ENCODE measurements around the gene JADE2. TPM values are rescaled to one million over a fixed set of nuclear protein-coding genes. Genes with fewer than 3 reads are reported as not detected.

The JADE2 gene
- total RNA-seq, 1 experiment from 2014 or later: 138 TPM

DNA sequence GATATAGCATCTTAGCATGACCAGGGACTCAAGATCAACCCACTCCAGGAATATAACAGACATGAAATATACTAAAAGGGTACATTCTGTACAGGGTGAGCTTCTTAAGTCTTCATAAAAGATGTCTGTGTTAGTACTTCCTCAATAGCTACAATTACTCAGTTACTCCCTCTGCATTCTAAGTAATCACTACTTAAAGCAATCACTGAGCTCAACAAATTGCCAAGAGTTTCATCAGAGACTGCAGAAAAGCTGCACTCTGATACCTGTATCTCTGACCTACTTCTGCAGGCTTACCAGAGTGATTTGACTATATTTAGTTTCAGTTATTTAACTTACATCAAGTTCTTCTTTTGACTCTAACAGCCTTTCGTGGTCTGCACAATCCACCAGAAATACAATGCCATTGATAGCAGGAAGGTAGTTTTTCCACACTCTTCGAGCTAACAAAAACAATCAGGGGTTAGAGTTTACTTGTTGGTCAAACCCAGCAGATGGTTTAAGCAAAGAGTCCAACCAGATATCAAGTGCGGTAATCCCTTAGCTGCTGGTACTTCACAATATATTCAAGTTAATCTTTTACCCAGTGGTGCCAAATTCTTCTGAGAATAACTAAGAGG, 83.9 kb downstream of the JADE2 start:
- H3K9me3 Mint-ChIP-seq (ENCODE audit: unreplicated experiment): no peaks in the 10 kb centered on the region
- no peak overlapping the region for H3K27ac Mint-ChIP-seq (ENCODE audit: low read depth, unreplicated experiment)
- TF ChIP-seq CTCF (IDR thresholded peaks at IDR 0.05; ENCODE audit: unreplicated experiment): no peak
- no peak overlapping the region for H3K4me3 Mint-ChIP-seq (ENCODE audit: unreplicated experiment)
- ChIA-PET POLR2A (interaction anchor here (0.6 to 2.2 kb wide), 6 partner anchors 23 to 570 kb away, joined by 3 to 8 read pairs (median 3); partner anchors contain the start of gene SAR1B), CTCF (interaction anchor here (0.6 to 3.0 kb wide), 11 partner anchors 10 to 426 kb away, joined by 3 to 13 read pairs (median 4); no protein-coding TSS in a partner anchor)
- H3K4me1 Mint-ChIP-seq (ENCODE audit: insufficient read depth, unreplicated experiment): no peaks in the 10 kb centered on the region
- H3K27me3 Mint-ChIP-seq (ENCODE audit: insufficient read depth, unreplicated experiment): no peaks in the 10 kb centered on the region
- no TSS peak for BruUV-seq (replicated peaks)
- DNase-seq (ENCODE audit: unreplicated experiment): no peak
- peaks cover 92% of the 10 kb centered on the region for H3K36me3 Mint-ChIP-seq (ENCODE audit: insufficient read depth, unreplicated experiment)
- intact Hi-C loops (cut with micrococcal nuclease): no loop called here

- Mint-ChIP-seq H3K27me3 (ENCODE audit: insufficient read depth, unreplicated experiment) (no peaks in the 10 kb centered on the region), H3K4me1 (ENCODE audit: insufficient read depth, unreplicated experiment) (no peaks in the 10 kb centered on the region), H3K9me3 (ENCODE audit: unreplicated experiment) (no peaks in the 10 kb centered on the region), H3K4me3 (ENCODE audit: unreplicated experiment) (no peak overlapping the region), H3K27ac (ENCODE audit: low read depth, unreplicated experiment) (no peak overlapping the region), H3K36me3 (ENCODE audit: insufficient read depth, unreplicated experiment) (peaks cover 94% of the 10 kb centered on the region)
- BruUV-seq (replicated peaks): no TSS peak
- DNase-seq (ENCODE audit: unreplicated experiment): no peak
- CTCF ChIA-PET: interaction anchor here (0.6 to 3.0 kb wide), 3 partner anchors 15 to 427 kb away, joined by 3 to 13 read pairs (median 5); no protein-coding TSS in a partner anchor
- POLR2A ChIA-PET: interaction anchor here (0.7 kb wide), 1 partner anchor 240 kb away, joined by 3 read pairs; no protein-coding TSS in a partner anchor
- no peak for TF ChIP-seq CTCF (IDR thresholded peaks at IDR 0.05; ENCODE audit: unreplicated experiment)
- intact Hi-C loops (cut with micrococcal nuclease): no loop called here
Measured at GRCh38 chr5:134610725-134611124, 85.3 kb downstream of the JADE2 start.

DNA sequence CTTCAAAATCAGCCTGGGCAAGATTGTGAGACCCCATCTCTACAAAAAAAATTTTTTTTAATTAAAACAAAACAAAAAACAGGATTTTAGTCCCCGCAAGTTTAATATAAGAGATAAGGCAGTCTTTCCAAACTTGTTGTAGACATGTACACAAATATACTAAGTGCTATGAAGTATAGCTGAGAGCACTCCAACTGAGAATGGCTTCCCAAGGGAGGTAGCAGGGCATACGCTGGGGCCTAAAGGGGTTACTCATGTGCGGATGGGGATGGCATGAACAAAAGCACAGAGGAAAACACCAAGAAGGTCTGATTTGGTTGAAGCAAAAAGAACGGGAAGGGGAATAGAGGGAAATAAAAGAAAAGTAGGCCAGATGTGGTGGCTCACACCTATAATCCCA, 86.0 kb downstream of the JADE2 start:
- peaks cover 95% of the 10 kb centered on the region for H3K36me3 Mint-ChIP-seq (ENCODE audit: insufficient read depth, unreplicated experiment)
- no peak overlapping the region for H3K4me3 Mint-ChIP-seq (ENCODE audit: unreplicated experiment)
- POLR2A ChIA-PET: no interaction called here
- no peaks in the 10 kb centered on the region for H3K27me3 Mint-ChIP-seq (ENCODE audit: insufficient read depth, unreplicated experiment)
- CTCF ChIA-PET: no interaction called here
- H3K27ac Mint-ChIP-seq (ENCODE audit: low read depth, unreplicated experiment): no peak overlapping the region
- no peaks in the 10 kb centered on the region for H3K4me1 Mint-ChIP-seq (ENCODE audit: insufficient read depth, unreplicated experiment)
- no peak for TF ChIP-seq CTCF (IDR thresholded peaks at IDR 0.05; ENCODE audit: unreplicated experiment)
- intact Hi-C loops (cut with micrococcal nuclease): no loop called here
- no peak for DNase-seq (ENCODE audit: unreplicated experiment)
- no TSS peak for BruUV-seq (replicated peaks)
- no peaks in the 10 kb centered on the region for H3K9me3 Mint-ChIP-seq (ENCODE audit: unreplicated experiment)

DNA sequence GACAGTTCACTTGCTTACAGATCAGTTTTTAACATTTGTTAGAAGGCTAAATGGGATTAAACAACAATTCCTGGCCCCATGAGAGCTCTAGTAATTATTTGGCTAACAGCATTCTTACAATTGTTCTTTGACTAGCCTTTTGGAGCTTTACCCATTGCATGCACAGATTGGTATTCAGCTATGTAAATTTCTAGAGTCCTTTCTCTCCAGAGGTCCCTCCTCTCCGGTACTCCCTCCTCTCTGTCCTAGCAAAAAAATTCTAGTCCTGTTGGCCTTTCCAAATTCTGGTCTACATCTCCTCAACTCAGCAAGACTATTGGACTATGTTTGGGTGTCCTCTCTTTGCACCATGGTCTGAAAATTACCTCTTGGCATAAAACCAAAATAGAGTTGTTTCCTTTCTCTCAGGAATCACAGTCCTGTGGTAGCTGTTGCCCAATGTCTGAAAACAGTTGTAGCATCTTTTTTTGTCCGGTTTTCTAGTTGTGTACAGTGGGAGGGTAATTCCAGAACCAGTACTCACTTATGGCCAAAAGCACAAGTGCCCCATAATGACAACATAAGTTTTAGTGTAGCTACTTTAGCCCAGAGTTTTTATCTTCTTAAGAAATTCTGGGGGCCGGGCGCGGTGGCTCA, 89.1 kb downstream of the JADE2 start:
- POLR2A ChIA-PET: interaction anchor here (0.8 kb wide), 1 partner anchor 27 kb away, joined by 3 read pairs; no protein-coding TSS in a partner anchor
- Mint-ChIP-seq H3K9me3 (ENCODE audit: unreplicated experiment) (no peaks in the 10 kb centered on the region), H3K4me1 (ENCODE audit: insufficient read depth, unreplicated experiment) (no peaks in the 10 kb centered on the region), H3K27ac (ENCODE audit: low read depth, unreplicated experiment) (no peak overlapping the region), H3K36me3 (ENCODE audit: insufficient read depth, unreplicated experiment) (peaks cover 95% of the 10 kb centered on the region), H3K4me3 (ENCODE audit: unreplicated experiment) (no peak overlapping the region), H3K27me3 (ENCODE audit: insufficient read depth, unreplicated experiment) (no peaks in the 10 kb centered on the region)
- no peak for TF ChIP-seq CTCF (IDR thresholded peaks at IDR 0.05; ENCODE audit: unreplicated experiment)
- intact Hi-C loops (cut with micrococcal nuclease): no loop called here
- no TSS peak for BruUV-seq (replicated peaks)
- no peak for DNase-seq (ENCODE audit: unreplicated experiment)
- CTCF ChIA-PET: interaction anchor here (0.6 to 1.1 kb wide), 4 partner anchors 29 to 290 kb away, joined by 3 to 5 read pairs (median 4); no protein-coding TSS in a partner anchor

All from MCF 10A (cell line).